ENCODE data around the gene FAM227A.
A peak's percentile ranks its signal among the peaks of the same experiment; 100 is the strongest.
"Not testable (repeated sequence)": the region's sequence is repeated elsewhere in the genome, so short reads cannot be mapped to it uniquely, and the experiment has no call there.

The FAM227A gene

GRCh38 chr22:38608992-38609750 lies 47.0 kb downstream of the FAM227A start:
- Histone ChIP-seq H3K27me3 (ENCODE audit: control insufficient read depth, insufficient read depth, low read length) (no peaks in the 10 kb centered on the region), H3K9ac (ENCODE audit: low read length) (no peak overlapping the region), H3K36me3 (ENCODE audit: control insufficient read depth, low read depth, low read length) (no peaks in the 10 kb centered on the region), H3K9me3 (ENCODE audit: control insufficient read depth, low read depth, low read length) (no peaks in the 10 kb centered on the region), H3K4me3 (ENCODE audit: low read length) (no peak overlapping the region), H3K27ac (ENCODE audit: low read length) (no peak overlapping the region), H3K4me1 (ENCODE audit: control insufficient read depth, low read depth, low read length) (no peaks in the 10 kb centered on the region)

DNA sequence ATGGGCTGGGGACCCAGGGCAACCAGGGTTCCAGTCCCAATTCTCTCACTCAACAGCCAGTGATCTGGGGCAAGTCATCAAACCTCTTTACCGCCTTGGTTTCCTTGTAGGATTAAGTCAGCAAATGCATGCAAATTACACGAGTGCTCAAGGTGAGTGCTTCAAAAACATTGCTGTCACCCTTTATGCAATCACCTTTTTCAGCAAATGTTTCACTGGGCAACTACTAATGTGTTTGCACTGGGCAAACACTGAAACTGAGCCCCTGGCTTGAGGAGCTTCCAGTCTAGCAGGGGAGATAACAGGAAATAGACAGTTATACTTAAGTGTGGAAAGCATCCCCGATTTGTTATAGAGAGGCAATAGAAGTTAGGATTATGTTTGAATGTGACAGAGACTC lies 48.5 kb downstream of the FAM227A start:
- H3K9me3 ChIP-seq (ENCODE audit: control insufficient read depth, low read depth, low read length), result no peaks in the 10 kb centered on the region
- no peaks in the 10 kb centered on the region for H3K27me3 ChIP-seq (ENCODE audit: control insufficient read depth, insufficient read depth, low read length)
- H3K9ac ChIP-seq (ENCODE audit: low read length), result no peak overlapping the region
- no peak overlapping the region for H3K4me3 ChIP-seq (ENCODE audit: low read length)
- no peak overlapping the region for H3K27ac ChIP-seq (ENCODE audit: low read length)
- H3K4me1 ChIP-seq (ENCODE audit: control insufficient read depth, low read depth, low read length), result no peaks in the 10 kb centered on the region
- H3K36me3 ChIP-seq (ENCODE audit: control insufficient read depth, low read depth, low read length), result no peaks in the 10 kb centered on the region

- H3K4me1 ChIP-seq (ENCODE audit: control insufficient read depth, low read depth, low read length), result no peaks in the 10 kb centered on the region
- H3K4me3 ChIP-seq (ENCODE audit: low read length), result no peak overlapping the region
- H3K9ac ChIP-seq (ENCODE audit: low read length), result no peak overlapping the region
- peaks cover 6% of the 10 kb centered on the region for H3K36me3 ChIP-seq (ENCODE audit: control insufficient read depth, low read depth, low read length)
- H3K9me3 ChIP-seq (ENCODE audit: control insufficient read depth, low read depth, low read length), result no peaks in the 10 kb centered on the region
- no peaks in the 10 kb centered on the region for H3K27me3 ChIP-seq (ENCODE audit: control insufficient read depth, insufficient read depth, low read length)
- H3K27ac ChIP-seq (ENCODE audit: low read length), result no peak overlapping the region
Measured at GRCh38 chr22:38602166-38602565, 54.0 kb downstream of the FAM227A start.

DNA sequence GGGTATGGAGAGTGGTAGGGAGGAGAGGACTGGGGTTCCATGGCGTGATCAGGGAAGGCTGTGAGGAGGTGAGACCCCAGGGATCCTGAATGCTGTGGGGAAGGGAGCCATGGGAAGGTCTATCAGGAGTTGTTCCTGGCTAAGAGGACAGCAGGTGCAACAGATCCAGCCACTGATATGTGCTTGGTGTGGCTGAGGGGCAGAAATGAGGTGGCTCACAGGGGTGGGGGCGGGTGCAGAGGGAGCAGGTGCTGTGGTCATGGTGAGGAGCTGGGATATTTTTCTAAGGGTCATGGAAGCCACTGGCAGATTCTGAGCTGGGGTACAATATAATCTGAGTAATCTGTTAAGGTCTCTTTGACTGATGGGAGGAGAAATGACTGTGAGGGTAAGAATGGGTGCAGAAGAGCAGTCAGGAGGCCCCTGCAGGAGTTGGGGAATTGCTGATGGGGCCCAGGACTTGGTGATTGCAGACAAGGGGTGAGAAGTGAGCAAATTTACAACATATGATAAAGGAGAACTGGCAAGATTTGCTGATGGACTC lies 54.9 kb downstream of the FAM227A start:
- no peak overlapping the region for H3K9ac ChIP-seq (ENCODE audit: low read length)
- no peaks in the 10 kb centered on the region for H3K4me1 ChIP-seq (ENCODE audit: control insufficient read depth, low read depth, low read length)
- H3K4me3 ChIP-seq (ENCODE audit: low read length), result no peak overlapping the region
- no peak overlapping the region for H3K27ac ChIP-seq (ENCODE audit: low read length)
- H3K27me3 ChIP-seq (ENCODE audit: control insufficient read depth, insufficient read depth, low read length), result no peaks in the 10 kb centered on the region
- peaks cover 6% of the 10 kb centered on the region for H3K36me3 ChIP-seq (ENCODE audit: control insufficient read depth, low read depth, low read length)
- no peaks in the 10 kb centered on the region for H3K9me3 ChIP-seq (ENCODE audit: control insufficient read depth, low read depth, low read length)

- H3K27me3 ChIP-seq (ENCODE audit: control insufficient read depth, insufficient read depth, low read length), result no peaks in the 10 kb centered on the region
- H3K4me1 ChIP-seq (ENCODE audit: control insufficient read depth, low read depth, low read length), result no peaks in the 10 kb centered on the region
- H3K27ac ChIP-seq (ENCODE audit: low read length), result no peak overlapping the region
- peaks cover 6% of the 10 kb centered on the region for H3K36me3 ChIP-seq (ENCODE audit: control insufficient read depth, low read depth, low read length)
- H3K9me3 ChIP-seq (ENCODE audit: control insufficient read depth, low read depth, low read length), result no peaks in the 10 kb centered on the region
- no peak overlapping the region for H3K9ac ChIP-seq (ENCODE audit: low read length)
- H3K4me3 ChIP-seq (ENCODE audit: low read length), result no peak overlapping the region
Measured at GRCh38 chr22:38599466-38599865, 56.7 kb downstream of the FAM227A start.

GRCh38 chr22:38582923-38583322 lies 73.3 kb downstream of the FAM227A start:
- H3K4me1 ChIP-seq (ENCODE audit: control insufficient read depth, low read depth, low read length); H3K27me3 ChIP-seq (ENCODE audit: control insufficient read depth, insufficient read depth, low read length); H3K9ac ChIP-seq (ENCODE audit: low read length); H3K9me3 ChIP-seq (ENCODE audit: control insufficient read depth, low read depth, low read length); H3K27ac ChIP-seq (ENCODE audit: low read length); H3K4me3 ChIP-seq (ENCODE audit: low read length); H3K36me3 ChIP-seq (ENCODE audit: control insufficient read depth, low read depth, low read length): not testable (repeated sequence)

GRCh38 chr22:38578505-38578904 lies 77.7 kb downstream of the FAM227A start:
- Histone ChIP-seq H3K9me3 (ENCODE audit: control insufficient read depth, low read depth, low read length) (no peaks in the 10 kb centered on the region), H3K27me3 (ENCODE audit: control insufficient read depth, insufficient read depth, low read length) (no peaks in the 10 kb centered on the region), H3K9ac (ENCODE audit: low read length) (no peak overlapping the region), H3K27ac (ENCODE audit: low read length) (no peak overlapping the region), H3K4me3 (ENCODE audit: low read length) (no peak overlapping the region), H3K4me1 (ENCODE audit: control insufficient read depth, low read depth, low read length) (no peaks in the 10 kb centered on the region), H3K36me3 (ENCODE audit: control insufficient read depth, low read depth, low read length) (no peaks in the 10 kb centered on the region)

- peaks cover 13% of the 10 kb centered on the region for H3K4me1 ChIP-seq (ENCODE audit: control insufficient read depth, low read depth, low read length)
- H3K4me3 ChIP-seq (ENCODE audit: low read length), result no peak overlapping the region
- H3K36me3 ChIP-seq (ENCODE audit: control insufficient read depth, low read depth, low read length), result no peaks in the 10 kb centered on the region
- no peak overlapping the region for H3K27ac ChIP-seq (ENCODE audit: low read length)
- H3K9me3 ChIP-seq (ENCODE audit: control insufficient read depth, low read depth, low read length), result no peaks in the 10 kb centered on the region
- peaks cover 4% of the 10 kb centered on the region for H3K27me3 ChIP-seq (ENCODE audit: control insufficient read depth, insufficient read depth, low read length)
- H3K9ac ChIP-seq (ENCODE audit: low read length), result no peak overlapping the region
Measured at GRCh38 chr22:38572065-38572464, 84.1 kb downstream of the FAM227A start.

GRCh38 chr22:38570779-38571364 lies 85.3 kb downstream of the FAM227A start:
- H3K9ac ChIP-seq (ENCODE audit: low read length), result peak overlapping the region; percentile 69
- H3K27ac ChIP-seq (ENCODE audit: low read length), result peak overlapping the region; percentile 78
- no peaks in the 10 kb centered on the region for H3K9me3 ChIP-seq (ENCODE audit: control insufficient read depth, low read depth, low read length)
- H3K4me3 ChIP-seq (ENCODE audit: low read length), result peak overlapping the region; percentile 74
- peaks cover 4% of the 10 kb centered on the region for H3K27me3 ChIP-seq (ENCODE audit: control insufficient read depth, insufficient read depth, low read length)
- peaks cover 13% of the 10 kb centered on the region for H3K4me1 ChIP-seq (ENCODE audit: control insufficient read depth, low read depth, low read length)
- no peaks in the 10 kb centered on the region for H3K36me3 ChIP-seq (ENCODE audit: control insufficient read depth, low read depth, low read length)

- Histone ChIP-seq H3K4me1 (ENCODE audit: control insufficient read depth, low read depth, low read length) (peaks cover 13% of the 10 kb centered on the region), H3K27ac (ENCODE audit: low read length) (peak within 1 kb of the TSS; percentile 96), H3K27me3 (ENCODE audit: control insufficient read depth, insufficient read depth, low read length) (peaks cover 4% of the 10 kb centered on the region), H3K9me3 (ENCODE audit: control insufficient read depth, low read depth, low read length) (no peaks in the 10 kb centered on the region), H3K9ac (ENCODE audit: low read length) (peak within 1 kb of the TSS; percentile 97), H3K4me3 (ENCODE audit: low read length) (peak within 1 kb of the TSS; percentile 89), H3K36me3 (ENCODE audit: control insufficient read depth, low read depth, low read length) (no peaks in the 10 kb centered on the region)
Measured at GRCh38 chr22:38569972-38570778, 86.0 kb downstream of the FAM227A start, which contains the start of gene DMC1. Gene DMC1, minus strand, starts transcription at chr22:38570183. Its CDS starts 1,927 bp downstream, at chr22:38568256.

DNA sequence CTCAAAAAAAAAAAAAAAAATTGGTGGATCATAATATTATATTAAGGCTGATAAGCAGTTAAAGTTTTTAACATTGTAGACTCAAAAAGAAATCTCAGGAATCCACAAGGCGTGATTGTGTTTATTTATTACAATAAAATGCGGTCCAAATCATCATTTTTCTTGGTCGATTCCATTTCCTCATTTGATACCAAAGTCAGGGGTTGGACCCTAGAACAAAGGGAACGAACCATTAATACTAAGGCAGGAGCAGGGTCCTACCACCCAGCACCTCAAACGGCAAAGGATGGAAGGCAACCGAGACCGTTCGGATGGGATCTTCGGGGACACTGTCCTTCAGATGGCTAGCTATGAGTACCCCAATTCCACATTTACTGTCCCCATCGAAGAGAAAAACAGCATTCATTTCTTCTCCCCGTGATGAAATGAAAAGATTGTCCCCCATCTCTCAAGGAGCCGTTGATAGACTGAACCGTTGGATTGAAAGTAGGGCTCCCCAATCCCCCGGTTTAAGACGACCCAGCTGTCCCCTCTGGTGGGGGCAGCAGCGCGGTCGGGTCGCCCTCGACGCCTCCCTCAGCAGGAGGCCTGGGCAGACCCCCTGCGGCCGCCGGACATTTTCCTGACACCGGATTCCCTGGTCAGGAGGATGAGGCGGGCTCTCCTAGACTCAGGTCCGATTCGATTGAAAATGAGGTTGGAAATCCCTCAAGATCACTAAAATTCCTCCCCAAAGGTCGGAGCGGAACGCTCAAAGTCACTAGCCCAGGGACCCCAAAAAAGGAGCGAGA lies 86.8 kb downstream of the FAM227A start:
- H3K27me3 ChIP-seq (ENCODE audit: control insufficient read depth, insufficient read depth, low read length), result peaks cover 4% of the 10 kb centered on the region
- H3K36me3 ChIP-seq (ENCODE audit: control insufficient read depth, low read depth, low read length), result no peaks in the 10 kb centered on the region
- H3K9ac ChIP-seq (ENCODE audit: low read length), result peak overlapping the region; percentile 97
- H3K4me1 ChIP-seq (ENCODE audit: control insufficient read depth, low read depth, low read length), result peaks cover 13% of the 10 kb centered on the region
- H3K4me3 ChIP-seq (ENCODE audit: low read length), result peak overlapping the region; percentile 89
- peak overlapping the region; percentile 96 for H3K27ac ChIP-seq (ENCODE audit: low read length)
- no peaks in the 10 kb centered on the region for H3K9me3 ChIP-seq (ENCODE audit: control insufficient read depth, low read depth, low read length)

All from iPS-18a (cell line).